Keratinocyte (primary cell): ENCODE measurements around the gene GGA2. TPM values are rescaled to one million over a fixed set of nuclear protein-coding genes. Genes with fewer than 3 reads are reported as not detected.

Experiments used
- DNase-seq: peaks from one replicate; pipeline ENCODE4 v3.0.0-alpha.2; 2011; ENCODE audit warnings: low read depth, missing footprints, low spot score
- FAIRE-seq: peaks from 2 replicates; lab custom pipeline; 2011; peaks lifted over from hg19 to GRCh38; lab: Jason Lieb, UNC
- H2AFZ ChIP-seq: 2 replicates; pipeline ENCODE4 v1.6.0; 2012; ENCODE audit warnings: low read length, control low read depth, inconsistent platforms; ENCODE audit not compliant: control insufficient read depth
- H3K27ac ChIP-seq: 2 replicates; pipeline ENCODE4 v1.5.1; 2011; ENCODE audit warnings: low read length; ENCODE audit not compliant: control insufficient read depth, insufficient read depth
- H3K27me3 ChIP-seq: 3 replicates; pipeline ENCODE4 v1.6.0; 2011; ENCODE audit warnings: low read length; ENCODE audit not compliant: control insufficient read depth, insufficient read depth; ENCODE audit errors: extremely low read depth
- H3K36me3 ChIP-seq, 2 experiments: 2 replicates in 1 of 2; 3 replicates in 1 of 2; pipeline ENCODE4 v1.5.1; 2011; ENCODE audit warnings: low read length in 2 of 2, mild to moderate bottlenecking in 1 of 2; ENCODE audit not compliant: control insufficient read depth in 2 of 2, insufficient read depth in 2 of 2; ENCODE audit errors: extremely low read depth in 1 of 2
- H3K4me1 ChIP-seq: 3 replicates; pipeline ENCODE4 v1.5.1; 2011; ENCODE audit warnings: low read length; ENCODE audit not compliant: control insufficient read depth, insufficient read depth; ENCODE audit errors: extremely low read depth
- H3K4me2 ChIP-seq: 3 replicates; pipeline ENCODE4 v1.6.0; 2011; ENCODE audit warnings: low read depth, low read length; ENCODE audit not compliant: control insufficient read depth, insufficient read depth; ENCODE audit errors: extremely low read depth
- H3K4me3 ChIP-seq, 3 experiments: fragments of 200-600 bp in 1 of 3; sonication (generic) in 1 of 3; 2 replicates in 2 of 3; 3 replicates in 1 of 3; pipeline ENCODE4 v1.5.1; 2011 to 2016; ENCODE audit warnings: low read length in 3 of 3, mild to moderate bottlenecking in 3 of 3, control low read depth in 2 of 3, inconsistent platforms in 1 of 3, low read depth in 1 of 3, mixed read lengths in 1 of 3, mixed run types in 1 of 3, moderate library complexity in 1 of 3; ENCODE audit not compliant: control insufficient read depth in 2 of 3, insufficient read depth in 2 of 3; ENCODE audit errors: extremely low read depth in 1 of 3
- H3K79me2 ChIP-seq: 2 replicates; pipeline ENCODE4 v1.6.0; 2012; ENCODE audit warnings: low read length; ENCODE audit not compliant: control insufficient read depth, insufficient read depth
- H3K9ac ChIP-seq: 3 replicates; pipeline ENCODE4 v1.6.0; 2011; ENCODE audit warnings: low read length; ENCODE audit not compliant: control insufficient read depth, insufficient read depth; ENCODE audit errors: extremely low read depth
- H3K9me1 ChIP-seq: 3 replicates; pipeline ENCODE4 v1.6.0; 2011; ENCODE audit warnings: low read length; ENCODE audit not compliant: control insufficient read depth, insufficient read depth; ENCODE audit errors: extremely low read depth
- H3K9me3 ChIP-seq: 2 replicates; pipeline ENCODE4 v1.5.1; 2012; ENCODE audit warnings: low read depth, low read length; ENCODE audit not compliant: control insufficient read depth
- H4K20me1 ChIP-seq: 3 replicates; pipeline ENCODE4 v1.6.0; 2011; ENCODE audit warnings: low read length; ENCODE audit not compliant: control insufficient read depth, insufficient read depth; ENCODE audit errors: extremely low read depth
- EZH2 ChIP-seq: IDR thresholded peaks from one replicate; pipeline ENCODE4 v1.6.1; 2012; ENCODE audit warnings: inconsistent platforms, mild to moderate bottlenecking, low read length, moderate library complexity
- dilution Hi-C: fragments of 300-500 bp; cut with MboI; formaldehyde crosslinking; loops from one replicate; pipeline ENCODE4 v1.7.0; 2020; ENCODE audit warnings: low sequenced_read_pairs; ENCODE audit not compliant: extremely low pct_ligation_motif_present
- polyA plus RNA-seq, 5 experiments: library from polyadenylated mRNA; depleted of rRNA in 3 of 5; stranded (reverse) in 3 of 5; stranded (forward) in 1 of 5; unstranded in 1 of 5; fragments of >200 nt; gene quantifications; 1 replicate in 1 of 5; 2 replicates in 3 of 5; 3 replicates in 1 of 5; pipeline versions ENCODE4 v1.2.1 to v1.2.3, GENCODE V29; 2011 to 2012; ENCODE audit warnings: missing spikeins in 2 of 5, low read depth in 1 of 5, low replicate concordance in 1 of 5
- TF ChIP-seq, protein P1 (sequence below), 3 experiments: IDR thresholded peaks in 1 of 3; conservative IDR thresholded peaks in 1 of 3; optimal IDR thresholded peaks in 1 of 3; 2 replicates in 2 of 3; 3 replicates in 1 of 3; pipeline versions ENCODE3 to v1.5.1; 2011; ENCODE audit warnings: low read length in 3 of 3, mild to moderate bottlenecking in 3 of 3, moderate library complexity in 2 of 3, control low read depth in 1 of 3, inconsistent platforms in 1 of 3; ENCODE audit not compliant: insufficient read depth in 2 of 3; ENCODE audit errors: extremely low read depth in 1 of 3

The GGA2 gene
- polyA plus RNA-seq, 1 donor (not counting 4 experiments of a cell fraction or from before 2014, with no cell fraction given), result 54.1 TPM

DNA sequence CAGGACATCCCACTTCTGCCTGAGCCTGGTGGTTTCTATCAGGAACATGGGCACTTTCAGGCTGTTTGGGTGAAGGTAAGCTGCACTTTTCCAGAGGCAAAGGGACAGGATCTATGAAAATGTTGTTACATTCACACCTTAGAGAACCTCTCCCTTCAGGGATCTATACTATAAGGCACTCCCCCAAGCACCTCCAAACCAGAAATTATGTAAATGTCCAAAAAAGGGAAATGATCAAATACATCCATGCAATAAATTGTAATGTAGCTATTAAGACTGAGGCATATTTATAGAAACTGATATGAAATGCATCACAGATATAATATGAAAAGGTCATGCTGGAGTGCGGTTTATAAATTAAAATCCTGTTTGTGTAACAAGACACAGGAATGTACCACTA, 34.0 kb downstream of the GGA2 start:
- Histone ChIP-seq H3K27me3 (no peaks in the 10 kb centered on the region), H3K4me3 (no peak overlapping the region), H3K9me1 (no peaks in the 10 kb centered on the region), H3K4me1 (no peaks in the 10 kb centered on the region), H3K27ac (no peak overlapping the region), H4K20me1 (no peaks in the 10 kb centered on the region), H3K36me3 (peaks cover 34 to 38% of the 10 kb centered on the region in 2 experiments), H2AFZ (no peak overlapping the region), H3K4me2 (no peak overlapping the region), H3K9ac (no peak overlapping the region), H3K79me2 (no peaks in the 10 kb centered on the region), H3K9me3 (no peaks in the 10 kb centered on the region)
- FAIRE-seq, result no peak
- DNase-seq, result no peak
- TF ChIP-seq, protein P1, sequence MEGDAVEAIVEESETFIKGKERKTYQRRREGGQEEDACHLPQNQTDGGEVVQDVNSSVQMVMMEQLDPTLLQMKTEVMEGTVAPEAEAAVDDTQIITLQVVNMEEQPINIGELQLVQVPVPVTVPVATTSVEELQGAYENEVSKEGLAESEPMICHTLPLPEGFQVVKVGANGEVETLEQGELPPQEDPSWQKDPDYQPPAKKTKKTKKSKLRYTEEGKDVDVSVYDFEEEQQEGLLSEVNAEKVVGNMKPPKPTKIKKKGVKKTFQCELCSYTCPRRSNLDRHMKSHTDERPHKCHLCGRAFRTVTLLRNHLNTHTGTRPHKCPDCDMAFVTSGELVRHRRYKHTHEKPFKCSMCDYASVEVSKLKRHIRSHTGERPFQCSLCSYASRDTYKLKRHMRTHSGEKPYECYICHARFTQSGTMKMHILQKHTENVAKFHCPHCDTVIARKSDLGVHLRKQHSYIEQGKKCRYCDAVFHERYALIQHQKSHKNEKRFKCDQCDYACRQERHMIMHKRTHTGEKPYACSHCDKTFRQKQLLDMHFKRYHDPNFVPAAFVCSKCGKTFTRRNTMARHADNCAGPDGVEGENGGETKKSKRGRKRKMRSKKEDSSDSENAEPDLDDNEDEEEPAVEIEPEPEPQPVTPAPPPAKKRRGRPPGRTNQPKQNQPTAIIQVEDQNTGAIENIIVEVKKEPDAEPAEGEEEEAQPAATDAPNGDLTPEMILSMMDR (optimal IDR thresholded peaks at IDR 0.05 in 1 of 3, IDR thresholded peaks at IDR 0.05 in 1 of 3, conservative IDR thresholded peaks at IDR 0.05 in 1 of 3; ENCODE audit: extremely low read depth in 1 of 3, insufficient read depth in 2 of 3, low read length in 3 of 3), result no peak
- TF ChIP-seq EZH2, result no peak
- dilution Hi-C loops, result no loop called here

DNA sequence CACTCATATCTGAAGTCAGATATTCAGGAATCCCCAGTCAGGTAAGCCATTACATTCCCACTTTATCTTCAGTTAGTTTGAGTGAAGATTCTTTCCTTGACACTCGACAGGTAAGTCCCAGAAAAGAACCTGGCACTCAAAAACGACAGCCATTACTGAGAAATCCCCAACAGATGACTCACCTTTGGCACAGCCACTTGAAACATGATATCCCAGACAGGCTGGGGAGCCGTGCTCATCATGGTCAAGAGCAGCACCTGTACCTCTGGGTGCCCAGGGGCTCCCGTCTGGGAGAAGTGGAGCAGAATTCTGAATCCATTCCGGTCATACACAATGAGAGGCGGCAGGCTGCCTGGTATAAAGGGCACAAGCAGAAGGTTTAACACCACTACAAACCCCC, 40.5 kb downstream of the GGA2 start:
- peak overlapping the region; percentile 59 for H3K27ac ChIP-seq
- H3K9me1 ChIP-seq, result peaks cover 2% of the 10 kb centered on the region
- no peak overlapping the region for H3K4me3 ChIP-seq
- no peaks in the 10 kb centered on the region for H4K20me1 ChIP-seq
- H3K9ac ChIP-seq, result peak overlapping the region; percentile 30
- no peaks in the 10 kb centered on the region for H3K27me3 ChIP-seq
- no peaks in the 10 kb centered on the region for H3K9me3 ChIP-seq
- H3K4me2 ChIP-seq, result peak overlapping the region; percentile 5
- no peaks in the 10 kb centered on the region for H3K79me2 ChIP-seq
- H2AFZ ChIP-seq, result no peak overlapping the region
- DNase-seq, result no peak
- peak; percentile 34 for FAIRE-seq
- dilution Hi-C loops, result no loop called here
- peaks cover 19% of the 10 kb centered on the region for H3K4me1 ChIP-seq
- peaks cover 17 to 32% of the 10 kb centered on the region in 2 experiments for H3K36me3 ChIP-seq
- TF ChIP-seq EZH2, result no peak
- TF ChIP-seq, protein P1 (optimal IDR thresholded peaks at IDR 0.05 in 1 of 3, IDR thresholded peaks at IDR 0.05 in 1 of 3, conservative IDR thresholded peaks at IDR 0.05 in 1 of 3; ENCODE audit: extremely low read depth in 1 of 3, insufficient read depth in 2 of 3, low read length in 3 of 3), result no peak
